HG02870 (cell line): Measurements from ENCODE around the gene LSM14A.

ENCODE experiments used
- ATAC-seq: cut with Tn5 transposase; IDR thresholded peaks from one replicate; pipeline ENCODE4 v1.9.1; 2021; ENCODE audit warnings: mild to moderate bottlenecking, moderate library complexity; ENCODE audit not compliant: unreplicated experiment

LSM14A gene

GRCh38 chr19:34277244-34277643 is 104.9 kb downstream of the LSM14A start:
- no peak for ATAC-seq

GRCh38 chr19:34278783-34279182 is 106.5 kb downstream of the LSM14A start:
- no peak for ATAC-seq
